ENCODE data around the gene CEP162.

DNA sequence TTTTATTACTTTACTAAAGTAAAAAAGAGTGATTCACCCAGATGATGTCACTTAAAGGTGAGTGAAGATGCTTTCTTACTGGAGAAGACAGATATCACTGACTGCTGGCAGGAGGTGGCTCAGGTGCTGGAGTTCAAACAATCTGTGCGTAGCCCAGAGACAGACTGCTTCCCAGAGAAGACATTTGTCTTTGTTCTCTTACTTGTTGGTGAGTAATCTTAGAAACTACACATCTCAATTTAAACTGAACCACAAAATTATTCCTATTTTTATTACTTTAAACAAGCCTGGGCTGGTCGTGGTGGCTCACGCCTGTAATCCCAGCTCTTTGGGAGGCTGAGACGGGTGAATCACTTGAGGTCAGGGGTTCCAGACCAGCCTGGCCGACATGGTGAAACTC lies 92.2 kb downstream of the CEP162 start:
- TF ChIP-seq, protein P1, sequence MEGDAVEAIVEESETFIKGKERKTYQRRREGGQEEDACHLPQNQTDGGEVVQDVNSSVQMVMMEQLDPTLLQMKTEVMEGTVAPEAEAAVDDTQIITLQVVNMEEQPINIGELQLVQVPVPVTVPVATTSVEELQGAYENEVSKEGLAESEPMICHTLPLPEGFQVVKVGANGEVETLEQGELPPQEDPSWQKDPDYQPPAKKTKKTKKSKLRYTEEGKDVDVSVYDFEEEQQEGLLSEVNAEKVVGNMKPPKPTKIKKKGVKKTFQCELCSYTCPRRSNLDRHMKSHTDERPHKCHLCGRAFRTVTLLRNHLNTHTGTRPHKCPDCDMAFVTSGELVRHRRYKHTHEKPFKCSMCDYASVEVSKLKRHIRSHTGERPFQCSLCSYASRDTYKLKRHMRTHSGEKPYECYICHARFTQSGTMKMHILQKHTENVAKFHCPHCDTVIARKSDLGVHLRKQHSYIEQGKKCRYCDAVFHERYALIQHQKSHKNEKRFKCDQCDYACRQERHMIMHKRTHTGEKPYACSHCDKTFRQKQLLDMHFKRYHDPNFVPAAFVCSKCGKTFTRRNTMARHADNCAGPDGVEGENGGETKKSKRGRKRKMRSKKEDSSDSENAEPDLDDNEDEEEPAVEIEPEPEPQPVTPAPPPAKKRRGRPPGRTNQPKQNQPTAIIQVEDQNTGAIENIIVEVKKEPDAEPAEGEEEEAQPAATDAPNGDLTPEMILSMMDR (conservative IDR thresholded peaks at IDR 0.05; ENCODE audit: low read depth, low read length) = no peak
- TF ChIP-seq EZH2 (IDR thresholded peaks at IDR 0.05; ENCODE audit: borderline replicate concordance, low read depth, low read length, poor library complexity, severe bottlenecking) = no peak

All from A673 (cell line).